CD14-positive monocyte (primary cell): ENCODE results near the gene DPP7. TPM values are rescaled to one million over a fixed set of nuclear protein-coding genes. Genes with fewer than 3 reads are reported as not detected.
"Not testable (repeated sequence)": the region's sequence is repeated elsewhere in the genome, so short reads cannot be mapped to it uniquely, and the experiment has no call there.

ENCODE experiments used
- DNase-seq, 3 donors: peaks; one replicate each; pipeline ENCODE4 v3.0.0-alpha.2; 2011 to 2022
- H2AFZ ChIP-seq: 2 replicates; pipeline ENCODE4 v1.6.0; 2012; ENCODE audit warnings: mild to moderate bottlenecking, low read depth, low read length, inconsistent platforms; ENCODE audit not compliant: insufficient read depth, poor library complexity, severe bottlenecking
- H3K27ac ChIP-seq, 2 donors: 1 replicate in 1 of 2; 2 replicates in 1 of 2; pipeline ENCODE4 v1.5.1; 2012 to 2013; ENCODE audit warnings: low read length in 2 of 2, control low read depth in 1 of 2, inconsistent platforms in 1 of 2, low read depth in 1 of 2, mild to moderate bottlenecking in 1 of 2
- H3K27me3 ChIP-seq, 2 donors: one replicate each; pipeline versions ENCODE4 v1.6.0 to v1.6.1; 2011 to 2013; ENCODE audit warnings: low read length in 2 of 2; ENCODE audit not compliant: control insufficient read depth in 2 of 2, insufficient read depth in 2 of 2
- H3K36me3 ChIP-seq, 2 donors: replicated peaks in 1 of 2; 1 replicate in 1 of 2; 2 replicates in 1 of 2; pipeline versions ENCODE4 v1.5.1 to v1.6.1; 2012 to 2013; ENCODE audit warnings: low read length in 2 of 2, control low read depth in 1 of 2, inconsistent platforms in 1 of 2, mild to moderate bottlenecking in 1 of 2; ENCODE audit not compliant: insufficient read depth in 2 of 2, control insufficient read depth in 1 of 2
- H3K4me1 ChIP-seq, 2 donors: 1 replicate in 1 of 2; 2 replicates in 1 of 2; pipeline versions ENCODE4 v1.5.1 to v1.6.1; 2012 to 2013; ENCODE audit warnings: low read length in 2 of 2, control low read depth in 1 of 2, inconsistent platforms in 1 of 2, mild to moderate bottlenecking in 1 of 2, moderate library complexity in 1 of 2; ENCODE audit not compliant: insufficient read depth in 2 of 2, control insufficient read depth in 1 of 2
- H3K4me2 ChIP-seq: replicated peaks from 2 replicates; pipeline ENCODE3; 2012; ENCODE audit warnings: low read length, moderate library complexity, mild to moderate bottlenecking; ENCODE audit not compliant: poor library complexity, severe bottlenecking; ENCODE audit errors: extremely low read depth
- H3K4me3 ChIP-seq, 3 experiments: fragments of 200-600 bp in 1 of 3; sonication (generic) in 1 of 3; replicated peaks in 1 of 3; 1 replicate in 2 of 3; 2 replicates in 1 of 3; pipeline ENCODE4 v1.5.1; 2011 to 2013; ENCODE audit warnings: low read length in 3 of 3, mild to moderate bottlenecking in 3 of 3, control low read depth in 2 of 3, low read depth in 2 of 3, inconsistent platforms in 1 of 3, moderate library complexity in 1 of 3
- H3K79me2 ChIP-seq: 2 replicates; pipeline ENCODE4 v1.6.0; 2012; ENCODE audit warnings: mild to moderate bottlenecking, control low read depth, inconsistent platforms, low read length, moderate library complexity; ENCODE audit not compliant: insufficient read depth
- H3K9ac ChIP-seq: 2 replicates; pipeline ENCODE4 v1.6.0; 2017; ENCODE audit warnings: low read length, mild to moderate bottlenecking; ENCODE audit not compliant: insufficient read depth, poor library complexity, severe bottlenecking
- H3K9me3 ChIP-seq, 2 donors: replicated peaks in 1 of 2; 1 replicate in 1 of 2; 2 replicates in 1 of 2; pipeline versions ENCODE4 v1.5.1 to v1.6.1; 2012 to 2013; ENCODE audit warnings: low read length in 2 of 2, control low read depth in 1 of 2; ENCODE audit not compliant: control insufficient read depth in 1 of 2, insufficient read depth in 1 of 2
- H4K20me1 ChIP-seq: 2 replicates; pipeline ENCODE4 v1.6.0; 2012; ENCODE audit warnings: mild to moderate bottlenecking, low read length, control low read depth, moderate library complexity; ENCODE audit not compliant: insufficient read depth
- H3K27ac Mint-ChIP-seq, 7 donors: one replicate each; pipeline ENCODE4 v1.8.0; 2020; ENCODE audit warnings: mild to moderate bottlenecking in 7 of 7, mixed read lengths in 7 of 7, moderate library complexity in 6 of 7, inconsistent platforms in 2 of 7
- H3K27me3 Mint-ChIP-seq, 3 donors: one replicate each; pipeline ENCODE4 v1.8.0; 2021 to 2022; ENCODE audit warnings: low read depth in 3 of 3, mild to moderate bottlenecking in 3 of 3, mixed read lengths in 3 of 3, moderate library complexity in 3 of 3, inconsistent platforms in 1 of 3
- H3K36me3 Mint-ChIP-seq, 2 donors: one replicate each; pipeline ENCODE4 v1.8.0; 2020; ENCODE audit warnings: mixed read lengths in 2 of 2, inconsistent platforms in 1 of 2, mild to moderate bottlenecking in 1 of 2
- H3K4me1 Mint-ChIP-seq: one replicate; pipeline ENCODE4 v1.8.0; 2020; ENCODE audit warnings: mild to moderate bottlenecking, mixed read lengths
- H3K4me3 Mint-ChIP-seq, 2 donors: one replicate each; pipeline ENCODE4 v1.8.0; 2020; ENCODE audit warnings: mild to moderate bottlenecking in 2 of 2, mixed read lengths in 2 of 2, moderate library complexity in 1 of 2
- H3K9me3 Mint-ChIP-seq, 7 donors: one replicate each; pipeline ENCODE4 v1.8.0; 2020 to 2022; ENCODE audit warnings: mixed read lengths in 7 of 7, mild to moderate bottlenecking in 6 of 7, moderate library complexity in 6 of 7, inconsistent platforms in 2 of 7
- WGBS: methylation state at CpG from one replicate; pipeline ENCODE4 v1.1.5; 2013; ENCODE audit warnings: missing lambda C conversion rate; ENCODE audit not compliant: insufficient coverage; 5-methylcytosine and 5-hydroxymethylcytosine counted together
- intact Hi-C, 2 donors: fragments of 100-400 bp; cut with micrococcal nuclease; formaldehyde crosslinking; loops; one replicate each; pipeline versions ENCODE4 v1.15.0 to v1.15.1; 2023
- polyA plus RNA-seq, 3 donors: library from polyadenylated mRNA; depleted of rRNA in 1 of 3; unstranded in 2 of 3; stranded (reverse) in 1 of 3; fragments of 300-500 nt in 2 of 3; fragments of >200 nt in 1 of 3; fragmentation: Illumina TruSeq in 2 of 3; gene quantifications; 1 replicate in 2 of 3; 2 replicates in 1 of 3; pipeline ENCODE4 v1.2.3, GENCODE V29; 2012 to 2021
- TF ChIP-seq, protein P1 (sequence below): fragments of 200-600 bp; IDR thresholded peaks from one replicate; pipeline ENCODE4 v1.8.0; 2022; ENCODE audit warnings: antibody characterized with exemption, mild to moderate bottlenecking

The DPP7 gene
- polyA plus RNA-seq, 3 donors = 68.3 to 287 (median 150) TPM

DNA sequence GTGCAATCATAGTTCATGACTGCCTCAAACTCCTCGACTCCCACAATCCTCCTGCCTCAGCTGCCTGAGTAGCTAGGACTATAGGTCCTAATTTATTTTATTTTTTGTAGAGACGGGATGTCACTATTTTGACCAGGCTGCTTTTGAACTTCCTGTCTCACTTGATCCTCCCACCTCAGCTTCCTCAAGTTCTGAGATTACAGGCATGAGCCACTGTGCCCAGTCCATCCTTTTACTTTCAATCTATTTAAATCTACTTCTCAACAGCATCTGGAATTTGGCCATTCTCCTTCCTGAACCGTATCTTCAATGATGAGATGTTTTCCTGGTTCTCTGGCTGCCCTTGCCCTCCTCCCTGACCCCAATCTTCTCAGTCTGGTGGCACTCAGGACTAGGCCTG is 12.3 kb upstream of the DPP7 start:
- H3K4me2 ChIP-seq = peak overlapping the region; percentile 88
- no peaks in the 10 kb centered on the region for H4K20me1 ChIP-seq
- no peaks in the 10 kb centered on the region for H3K36me3 ChIP-seq
- peak overlapping the region; percentile 55 to 70 for H3K27ac ChIP-seq
- Mint-ChIP-seq H3K36me3 (peaks cover 0 to 3% of the 10 kb centered on the region in 2 donors), H3K4me3 (peak overlapping the region; percentile 79 to 99), H3K9me3 (peaks cover 3 to 18% (median 14%) of the 10 kb centered on the region in 7 donors), H3K27me3 (peaks cover 22 to 29% (median 27%) of the 10 kb centered on the region in 3 donors), H3K27ac (peak overlapping the region; percentile 57 to 90 (median 82)), H3K4me1 (peaks cover 26% of the 10 kb centered on the region)
- H3K9ac ChIP-seq = peak overlapping the region; percentile 42
- H3K4me3 ChIP-seq = peak overlapping the region; percentile 19 to 82 (median 45)
- H3K79me2 ChIP-seq = no peaks in the 10 kb centered on the region
- H3K4me1 ChIP-seq = peaks cover 33 to 42% of the 10 kb centered on the region in 2 donors
- intact Hi-C loops = loop anchor here in 1 of 2 donors (5.0 kb wide), 1 partner anchor 96 kb away; the partner anchor contains the start of gene RNF208
- TF ChIP-seq, protein P1, sequence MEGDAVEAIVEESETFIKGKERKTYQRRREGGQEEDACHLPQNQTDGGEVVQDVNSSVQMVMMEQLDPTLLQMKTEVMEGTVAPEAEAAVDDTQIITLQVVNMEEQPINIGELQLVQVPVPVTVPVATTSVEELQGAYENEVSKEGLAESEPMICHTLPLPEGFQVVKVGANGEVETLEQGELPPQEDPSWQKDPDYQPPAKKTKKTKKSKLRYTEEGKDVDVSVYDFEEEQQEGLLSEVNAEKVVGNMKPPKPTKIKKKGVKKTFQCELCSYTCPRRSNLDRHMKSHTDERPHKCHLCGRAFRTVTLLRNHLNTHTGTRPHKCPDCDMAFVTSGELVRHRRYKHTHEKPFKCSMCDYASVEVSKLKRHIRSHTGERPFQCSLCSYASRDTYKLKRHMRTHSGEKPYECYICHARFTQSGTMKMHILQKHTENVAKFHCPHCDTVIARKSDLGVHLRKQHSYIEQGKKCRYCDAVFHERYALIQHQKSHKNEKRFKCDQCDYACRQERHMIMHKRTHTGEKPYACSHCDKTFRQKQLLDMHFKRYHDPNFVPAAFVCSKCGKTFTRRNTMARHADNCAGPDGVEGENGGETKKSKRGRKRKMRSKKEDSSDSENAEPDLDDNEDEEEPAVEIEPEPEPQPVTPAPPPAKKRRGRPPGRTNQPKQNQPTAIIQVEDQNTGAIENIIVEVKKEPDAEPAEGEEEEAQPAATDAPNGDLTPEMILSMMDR = no peak
- peaks cover 10 to 17% of the 10 kb centered on the region in 2 donors for H3K9me3 ChIP-seq
- peaks cover 0 to 23% of the 10 kb centered on the region in 2 donors for H3K27me3 ChIP-seq
- H2AFZ ChIP-seq = peak overlapping the region; percentile 74
- peak in 1 of 3 donors; percentile 24 for DNase-seq
- 11% methylated on average over 1 of the region's 3 CpGs for WGBS

DNA sequence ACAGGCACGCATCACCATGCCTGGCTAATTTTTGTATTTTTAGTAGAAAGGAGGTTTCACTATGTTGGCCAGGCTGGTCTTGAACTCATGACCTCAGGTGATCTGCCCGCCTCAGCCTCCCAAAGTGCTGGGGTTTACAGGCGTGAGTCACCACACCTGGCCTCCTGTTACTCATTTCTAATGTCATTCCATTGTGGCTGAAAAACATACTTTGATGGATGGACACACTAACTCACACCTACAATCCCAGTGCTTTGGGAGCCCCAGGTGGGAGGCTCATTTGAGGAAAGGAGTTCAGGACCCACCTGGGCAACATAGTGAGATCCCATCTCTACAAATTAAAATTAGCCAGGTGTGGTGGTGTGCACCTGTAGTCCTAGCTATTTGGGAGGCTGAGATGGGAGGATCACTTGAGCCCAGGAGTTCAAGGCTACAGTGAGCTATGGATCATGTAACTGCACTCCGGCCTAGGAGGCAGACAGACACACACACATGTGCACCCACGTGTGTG is 9.5 kb upstream of the DPP7 start:
- H3K27ac ChIP-seq, H3K27ac Mint-ChIP-seq, H3K4me3 ChIP-seq, H3K27me3 ChIP-seq, H3K9me3 Mint-ChIP-seq, H3K4me2 ChIP-seq, DNase-seq, H3K79me2 ChIP-seq, H3K36me3 ChIP-seq, H3K9ac ChIP-seq, H3K4me3 Mint-ChIP-seq, H2AFZ ChIP-seq, H4K20me1 ChIP-seq, H3K36me3 Mint-ChIP-seq, H3K9me3 ChIP-seq: not testable (repeated sequence)
- intact Hi-C loops = loop anchor here in 1 of 2 donors (5.0 kb wide), 1 partner anchor 113 kb away; no protein-coding TSS in a partner anchor
- H3K27me3 Mint-ChIP-seq = peaks cover 9 to 13% (median 10%) of the 10 kb centered on the region in 3 donors
- H3K4me1 ChIP-seq = peaks cover 27% of the 10 kb centered on the region in 2 donors
- H3K4me1 Mint-ChIP-seq = peaks cover 24% of the 10 kb centered on the region
- 100% methylated on average over 2 of the region's 5 CpGs for WGBS
